HG02678 (cell line): ENCODE data around the gene AKT2.
"Not testable (repeated sequence)": the region's sequence is repeated elsewhere in the genome, so short reads cannot be mapped to it uniquely, and the experiment has no call there.

Experiments
- ATAC-seq: cut with Tn5 transposase; IDR thresholded peaks from one replicate; pipeline ENCODE4 v1.9.1; 2021; ENCODE audit warnings: mild to moderate bottlenecking, moderate library complexity; ENCODE audit not compliant: unreplicated experiment

AKT2 gene

DNA sequence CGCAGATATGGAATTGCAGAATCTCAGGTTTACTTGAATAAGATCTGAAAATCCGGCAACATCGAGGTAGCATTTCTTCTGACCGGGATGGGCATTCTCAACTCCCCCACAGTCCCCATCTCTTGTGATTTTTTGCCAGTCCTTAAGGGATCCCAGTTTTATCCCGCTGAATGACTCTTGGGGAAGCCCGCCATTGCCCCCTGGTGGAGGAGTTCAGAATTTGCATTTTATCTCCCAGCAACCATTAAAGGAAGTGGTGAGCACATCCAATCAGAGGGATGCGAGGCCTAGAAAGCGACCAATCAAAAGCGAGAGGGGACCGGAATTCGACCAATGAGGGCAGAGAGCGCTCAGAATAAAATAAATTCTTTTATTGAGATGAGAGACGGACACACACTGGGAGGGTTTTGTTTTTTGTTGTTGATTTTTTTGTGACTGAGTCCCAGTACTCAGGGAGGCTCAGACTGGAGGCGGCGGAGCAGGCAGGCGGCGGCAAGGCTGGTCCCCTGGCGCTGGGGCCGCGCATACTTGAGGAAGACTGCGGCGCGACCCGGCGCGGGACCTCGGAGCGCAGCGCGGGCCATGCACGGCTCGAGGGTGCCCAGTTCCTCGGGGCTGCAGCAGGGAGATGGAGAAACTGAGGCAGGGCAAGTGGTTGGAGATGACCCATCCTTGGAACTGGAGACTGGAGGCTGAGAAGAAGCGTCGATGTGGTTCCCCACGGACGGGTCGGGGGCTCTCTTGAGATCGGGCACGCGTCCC is 63.1 kb downstream of the AKT2 start:
- ATAC-seq, result no peak

DNA sequence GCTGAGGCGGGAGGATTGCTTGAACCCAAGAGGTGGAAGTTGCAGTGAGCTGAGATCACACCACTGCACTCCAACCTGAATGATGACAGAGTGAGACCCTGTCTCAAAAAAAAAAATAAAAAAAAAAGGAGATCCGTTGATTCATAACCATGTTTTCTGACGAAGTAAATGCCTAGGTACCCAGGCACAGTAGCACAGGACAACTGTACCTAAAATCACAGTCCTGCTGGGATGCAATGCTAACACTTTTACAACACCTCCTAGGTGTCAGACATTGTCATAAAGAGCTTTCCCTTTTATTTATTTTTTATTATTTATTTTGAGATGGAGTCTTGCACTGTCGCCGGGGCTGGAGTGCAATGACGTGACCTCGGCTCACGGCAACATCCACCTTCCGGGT is 64.5 kb downstream of the AKT2 start:
- no peak for ATAC-seq

DNA sequence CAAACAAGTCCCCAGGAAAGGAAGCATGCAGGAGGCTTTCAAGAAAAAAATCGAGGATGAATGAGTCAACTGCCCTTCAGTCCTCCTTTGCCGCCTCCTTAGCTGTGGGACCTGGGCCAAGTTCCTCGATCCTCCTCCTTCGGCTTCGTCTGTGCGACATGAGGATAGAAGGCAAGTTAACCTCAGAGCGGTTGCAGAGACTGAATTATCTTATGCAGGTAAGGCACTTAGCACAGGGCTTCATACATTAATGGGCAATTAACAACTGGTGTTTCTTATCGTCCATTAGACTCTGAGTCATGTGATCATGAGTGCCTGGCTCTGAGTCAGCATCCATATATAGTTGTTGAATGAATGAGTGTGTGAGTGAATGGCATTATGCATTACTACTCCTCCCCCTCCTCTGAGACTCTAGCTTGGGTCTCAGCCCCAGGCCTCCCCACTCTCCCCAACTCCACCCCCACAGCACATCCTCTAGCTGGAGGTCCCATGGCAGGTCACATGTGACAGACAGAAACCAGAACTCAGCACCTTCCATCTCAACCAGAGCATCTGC is 65.3 kb downstream of the AKT2 start:
- no peak for ATAC-seq

DNA sequence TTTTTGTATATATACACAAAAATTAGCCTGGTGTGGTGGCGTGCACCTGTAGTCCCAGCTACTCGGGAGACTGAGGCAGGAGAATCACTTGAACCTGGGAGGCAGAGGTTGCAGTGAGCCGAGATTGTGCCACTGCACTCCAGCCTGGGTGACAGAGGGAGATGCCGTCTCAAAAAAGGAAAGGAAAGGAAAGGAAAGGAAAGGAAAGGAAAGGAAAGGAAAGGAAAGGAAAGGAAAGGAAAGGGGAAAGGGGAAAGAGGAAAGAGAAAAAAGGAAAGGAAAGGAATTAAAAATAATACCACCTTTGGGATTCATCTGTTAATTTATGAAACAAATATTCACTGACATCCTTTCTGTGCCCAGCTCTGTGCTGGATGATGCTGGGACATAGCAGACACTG is 66.1 kb downstream of the AKT2 start:
- not testable (repeated sequence) for ATAC-seq

DNA sequence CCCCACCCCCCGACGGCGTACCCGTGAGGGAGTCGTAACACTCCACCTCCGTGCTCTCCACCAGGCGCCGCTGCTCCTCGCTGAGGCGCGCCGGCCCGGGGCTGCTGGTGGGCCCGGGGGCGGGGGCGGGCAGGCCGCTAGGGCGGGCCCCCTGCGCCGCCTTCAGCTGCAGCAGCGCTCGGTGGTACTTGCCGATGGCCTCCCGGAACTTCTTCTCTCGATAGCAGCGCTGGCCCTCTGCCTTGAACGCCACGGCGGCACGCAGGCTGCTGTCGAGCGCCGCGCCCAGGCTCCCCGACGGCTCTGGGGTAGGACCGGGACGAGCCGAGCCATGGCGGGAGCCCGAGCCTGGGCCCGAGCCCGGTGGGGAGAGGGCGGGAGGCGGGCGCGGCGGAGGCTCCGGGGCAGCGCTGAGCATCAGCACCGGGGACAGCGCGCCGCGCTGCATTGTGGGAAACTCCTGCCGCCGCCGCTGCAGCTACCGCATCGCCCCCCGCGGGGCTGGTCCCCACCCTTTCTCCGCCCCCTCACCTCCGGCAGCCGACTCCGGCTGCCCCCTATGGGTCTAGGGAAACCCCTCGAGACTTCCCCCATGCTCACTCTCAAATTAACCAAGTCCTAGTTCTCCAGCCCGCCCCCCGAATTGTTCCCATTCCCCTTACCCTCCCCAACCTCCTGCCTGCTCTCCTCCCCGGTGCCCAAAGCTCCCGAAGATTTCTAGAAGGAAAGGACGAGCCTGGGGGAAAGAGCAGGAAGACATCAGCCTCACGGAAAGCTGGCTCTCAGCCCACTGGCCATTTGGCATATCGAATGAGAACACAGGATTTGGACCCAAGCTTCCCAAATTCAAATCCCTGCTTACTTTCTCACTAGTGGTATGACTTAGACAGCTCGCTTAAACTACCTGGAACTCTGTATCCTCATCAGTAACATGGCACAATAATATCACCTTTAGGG is 66.9 kb downstream of the AKT2 start, which contains the start of gene TTC9B:
TTC9B (minus strand) TSS at position 451 of the 957 bp plus-strand sequence; CDS start at position 448, 3 bp downstream.
- no peak for ATAC-seq

DNA sequence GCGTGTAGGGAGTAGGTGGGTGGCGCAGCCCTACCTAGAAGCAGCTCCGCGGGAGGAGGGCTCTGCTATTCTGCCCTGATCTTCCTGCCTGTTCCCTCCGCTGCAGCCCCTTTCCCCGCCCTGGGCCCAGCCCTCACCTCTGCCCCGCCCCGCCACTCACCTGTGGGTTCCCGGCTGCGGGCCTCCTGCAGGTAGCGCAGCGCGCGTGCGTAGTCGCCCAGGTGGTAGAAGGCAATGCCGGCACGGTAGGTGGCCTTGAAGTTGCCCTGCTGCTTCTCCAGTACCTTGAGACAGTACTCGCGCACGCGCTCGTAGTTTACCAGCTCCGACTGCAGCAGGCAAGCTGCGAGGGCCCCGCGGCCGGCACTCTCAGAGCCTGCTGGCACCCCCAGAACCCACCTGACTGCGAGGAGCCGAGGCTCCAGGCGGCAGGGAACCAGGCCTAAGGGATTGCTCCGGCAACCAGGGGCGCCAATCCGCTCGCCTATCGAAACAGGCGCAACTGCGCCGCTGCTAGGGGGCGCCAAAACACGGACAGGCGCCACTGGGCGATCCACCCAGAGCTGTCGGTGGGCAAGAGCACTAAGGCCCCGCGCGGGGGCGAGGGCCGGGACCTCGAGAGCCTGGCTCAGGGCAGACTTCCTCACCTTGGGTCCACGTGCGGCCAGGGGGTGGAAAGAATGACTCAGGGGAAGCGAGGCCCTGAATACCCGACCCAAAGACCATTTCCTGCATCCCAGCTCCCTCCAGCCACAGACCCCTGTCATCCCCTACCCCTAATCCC is 67.9 kb downstream of the AKT2 start:
- no peak for ATAC-seq

DNA sequence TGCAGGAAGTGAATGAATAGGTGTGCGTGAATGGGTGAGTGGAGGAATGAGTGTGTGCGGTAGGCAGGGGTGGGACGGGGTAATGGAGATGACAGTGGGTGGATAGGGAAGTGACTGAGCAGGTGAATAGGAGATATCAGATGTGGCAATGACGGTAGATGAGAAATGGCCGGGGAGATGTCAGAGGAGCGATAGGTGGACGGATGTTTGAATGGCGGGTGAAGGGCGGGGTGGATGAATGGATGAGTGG is 68.4 kb downstream of the AKT2 start:
- ATAC-seq, result no peak

DNA sequence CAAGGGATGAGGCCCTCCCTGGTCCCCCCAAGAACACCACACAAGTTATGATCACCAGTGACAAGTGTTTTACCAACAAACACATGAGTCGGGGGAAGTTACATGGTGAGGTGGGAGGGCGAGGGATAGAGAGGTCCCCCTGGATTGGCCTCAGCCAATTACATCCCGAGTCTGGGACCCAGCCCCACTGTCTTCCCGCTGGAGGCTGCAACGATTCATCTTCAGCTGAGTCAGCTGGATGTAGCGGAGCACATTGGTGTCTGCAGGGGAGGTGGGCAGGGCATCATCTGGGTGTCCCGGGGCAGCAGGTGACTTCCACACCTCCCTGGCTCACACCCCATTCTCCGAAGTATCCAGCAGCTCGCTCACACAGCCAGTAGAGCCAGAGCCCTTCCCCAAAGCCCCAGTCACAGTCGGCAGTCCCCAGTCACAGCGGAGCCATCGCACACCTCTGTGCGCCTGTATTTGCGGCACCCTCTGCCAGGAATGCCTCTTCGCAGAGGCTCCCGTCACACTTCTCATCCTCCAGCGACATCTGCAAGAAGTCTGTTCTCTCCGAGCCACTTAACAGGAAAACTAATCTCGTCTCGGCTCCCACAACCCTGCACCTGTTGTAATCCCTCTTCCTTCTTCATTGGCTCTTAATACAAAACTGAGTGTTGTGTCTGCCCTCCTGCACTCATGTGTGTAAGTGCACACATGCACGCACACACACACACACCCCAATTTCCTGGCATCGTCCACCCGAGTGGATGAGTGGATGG is 69.0 kb downstream of the AKT2 start:
- ATAC-seq, result no peak

DNA sequence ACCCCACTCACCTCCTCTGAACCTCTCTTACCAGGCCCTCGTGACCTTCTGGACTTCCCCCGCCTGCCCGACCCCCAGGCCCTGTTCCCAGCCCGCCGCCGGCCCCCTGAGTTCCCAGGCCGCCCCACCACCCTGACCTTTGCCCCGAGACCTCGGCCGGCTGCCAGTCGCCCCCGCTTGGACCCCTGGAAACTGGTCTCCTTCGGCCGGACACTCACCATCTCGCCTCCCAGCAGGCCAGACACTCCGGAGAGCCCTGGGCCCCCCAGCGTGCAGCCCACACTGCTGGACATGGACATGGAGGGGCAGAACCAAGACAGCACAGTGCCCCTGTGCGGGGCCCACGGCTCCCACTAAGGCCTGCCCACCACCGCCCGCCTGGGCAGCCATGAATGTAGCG is 70.2 kb downstream of the AKT2 start:
- no peak for ATAC-seq

DNA sequence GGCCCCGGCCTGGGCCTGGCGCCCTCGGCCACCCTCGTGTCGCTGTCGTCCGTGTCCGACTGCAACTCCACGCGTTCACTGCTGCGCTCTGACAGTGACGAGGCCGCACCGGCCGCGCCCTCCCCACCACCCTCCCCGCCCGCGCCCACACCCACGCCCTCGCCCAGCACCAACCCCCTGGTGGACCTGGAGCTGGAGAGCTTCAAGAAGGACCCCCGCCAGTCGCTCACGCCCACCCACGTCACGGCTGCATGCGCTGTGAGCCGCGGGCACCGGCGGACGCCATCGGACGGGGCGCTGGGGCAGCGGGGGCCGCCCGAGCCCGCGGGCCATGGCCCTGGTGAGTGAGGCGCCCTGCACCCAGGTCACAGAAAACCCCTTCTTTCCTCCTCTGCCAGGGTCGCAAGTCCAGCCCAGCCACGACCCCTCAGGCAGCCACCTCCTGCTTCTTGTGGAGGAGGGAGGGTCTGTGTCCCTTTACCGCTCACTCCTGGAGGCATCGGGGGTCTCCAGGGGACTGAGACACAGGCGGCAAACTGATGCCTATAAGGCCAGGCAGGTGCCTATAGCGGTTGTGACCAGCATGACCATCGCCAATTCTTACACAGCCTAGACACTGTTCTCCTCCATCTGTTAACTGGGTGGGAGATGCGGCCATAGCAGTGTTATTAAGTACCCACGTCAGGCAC is 71.1 kb downstream of the AKT2 start:
- ATAC-seq, result no peak

DNA sequence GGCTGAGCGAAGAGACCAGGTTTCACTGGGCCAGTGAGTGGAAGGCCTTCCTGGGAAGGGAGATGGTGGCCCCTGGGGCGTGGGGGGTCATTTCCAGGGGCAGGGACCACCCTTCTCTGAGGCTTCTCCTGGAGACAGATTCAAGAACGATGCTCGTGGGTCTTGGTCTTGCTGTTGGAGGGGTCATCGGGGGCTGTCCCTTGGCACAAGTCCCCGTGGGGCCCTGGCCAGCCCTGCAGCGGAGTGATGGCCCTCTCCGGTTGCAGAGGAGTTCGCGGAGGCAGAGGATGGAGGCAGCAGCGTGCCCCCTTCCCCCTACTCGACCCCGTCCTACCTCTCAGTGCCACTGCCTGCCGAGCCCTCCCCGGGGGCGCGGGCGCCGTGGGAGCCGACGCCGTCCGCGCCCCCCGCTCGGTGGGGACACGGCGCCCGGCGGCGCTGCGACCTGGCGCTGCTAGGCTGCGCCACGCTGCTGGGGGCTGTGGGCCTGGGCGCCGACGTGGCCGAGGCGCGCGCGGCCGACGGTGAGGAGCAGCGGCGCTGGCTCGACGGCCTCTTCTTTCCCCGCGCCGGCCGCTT is 71.8 kb downstream of the AKT2 start:
- ATAC-seq, result no peak

DNA sequence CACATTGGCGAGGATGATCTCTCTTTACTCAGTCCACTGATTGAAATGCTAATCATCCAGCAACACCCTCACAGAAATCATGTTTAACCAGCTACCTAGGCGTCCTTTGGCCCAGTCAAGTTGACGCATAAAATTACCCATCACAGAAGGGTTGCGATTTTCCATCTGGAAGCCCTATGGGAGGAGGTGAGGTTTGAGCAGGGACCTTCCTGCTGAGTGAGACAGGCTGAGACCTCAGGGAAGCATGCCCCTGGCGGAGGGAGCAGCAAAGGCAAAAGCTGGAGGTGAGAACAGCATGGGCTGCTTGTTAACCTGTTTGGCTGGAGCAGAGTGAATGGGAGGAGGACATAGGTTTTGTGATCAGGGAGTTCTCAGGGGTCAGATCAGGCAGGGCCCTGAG is 74.3 kb downstream of the AKT2 start:
- no peak for ATAC-seq

DNA sequence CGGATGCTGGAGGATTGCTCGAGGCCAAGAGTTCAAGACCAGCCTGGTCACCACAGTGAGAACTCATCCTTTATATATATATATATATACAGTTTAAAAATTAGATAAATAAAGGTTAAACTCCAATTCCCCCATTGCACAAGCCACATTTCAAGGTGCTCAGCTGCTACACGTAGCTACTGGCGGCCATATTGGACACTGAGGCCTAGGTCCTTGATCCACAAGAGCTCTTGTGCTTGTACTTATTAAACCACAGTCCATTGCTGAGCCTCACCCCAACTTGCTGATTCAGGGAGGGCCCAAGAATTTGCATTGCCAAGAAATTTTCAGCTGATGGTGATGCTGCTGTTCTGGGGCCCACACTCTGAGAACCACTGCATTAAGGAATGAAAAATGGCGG is 76.5 kb downstream of the AKT2 start:
- ATAC-seq, result no peak

DNA sequence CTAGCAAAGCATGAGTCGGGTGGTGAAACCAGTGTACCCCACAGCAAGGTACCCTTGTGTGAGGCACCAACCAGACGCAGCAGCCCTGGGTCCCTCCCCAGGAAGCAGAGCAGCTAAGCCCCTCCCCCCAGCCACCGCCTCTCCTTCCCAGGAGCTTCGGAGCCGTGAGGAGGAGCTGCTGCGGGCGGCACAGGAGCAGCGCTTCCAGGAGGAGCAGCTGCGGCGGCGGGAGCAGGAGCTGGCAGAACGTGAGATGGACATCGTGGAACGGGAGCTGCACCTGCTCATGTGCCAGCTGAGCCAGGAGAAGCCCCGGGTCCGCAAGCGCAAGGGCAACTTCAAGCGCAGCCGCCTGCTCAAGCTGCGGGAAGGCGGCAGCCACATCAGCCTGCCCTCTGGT is 79.4 kb downstream of the AKT2 start:
- no peak for ATAC-seq

DNA sequence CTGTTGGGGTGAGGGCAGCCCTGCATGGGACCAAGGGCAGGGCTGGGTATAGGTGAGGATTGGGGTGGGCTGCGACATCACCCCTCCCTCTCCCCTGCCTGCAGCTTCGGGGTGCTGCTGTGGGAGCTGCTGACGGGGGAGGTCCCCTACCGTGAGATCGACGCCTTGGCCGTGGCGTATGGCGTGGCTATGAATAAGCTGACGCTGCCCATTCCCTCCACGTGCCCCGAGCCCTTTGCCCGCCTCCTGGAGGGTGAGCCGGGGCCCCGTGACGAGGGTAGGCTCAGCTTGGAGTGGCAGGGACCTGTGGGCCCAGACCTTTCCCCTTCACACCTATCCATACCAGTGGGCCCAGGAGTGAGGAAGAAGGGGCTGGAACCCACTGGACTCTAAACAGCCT is 80.8 kb downstream of the AKT2 start:
- no peak for ATAC-seq

DNA sequence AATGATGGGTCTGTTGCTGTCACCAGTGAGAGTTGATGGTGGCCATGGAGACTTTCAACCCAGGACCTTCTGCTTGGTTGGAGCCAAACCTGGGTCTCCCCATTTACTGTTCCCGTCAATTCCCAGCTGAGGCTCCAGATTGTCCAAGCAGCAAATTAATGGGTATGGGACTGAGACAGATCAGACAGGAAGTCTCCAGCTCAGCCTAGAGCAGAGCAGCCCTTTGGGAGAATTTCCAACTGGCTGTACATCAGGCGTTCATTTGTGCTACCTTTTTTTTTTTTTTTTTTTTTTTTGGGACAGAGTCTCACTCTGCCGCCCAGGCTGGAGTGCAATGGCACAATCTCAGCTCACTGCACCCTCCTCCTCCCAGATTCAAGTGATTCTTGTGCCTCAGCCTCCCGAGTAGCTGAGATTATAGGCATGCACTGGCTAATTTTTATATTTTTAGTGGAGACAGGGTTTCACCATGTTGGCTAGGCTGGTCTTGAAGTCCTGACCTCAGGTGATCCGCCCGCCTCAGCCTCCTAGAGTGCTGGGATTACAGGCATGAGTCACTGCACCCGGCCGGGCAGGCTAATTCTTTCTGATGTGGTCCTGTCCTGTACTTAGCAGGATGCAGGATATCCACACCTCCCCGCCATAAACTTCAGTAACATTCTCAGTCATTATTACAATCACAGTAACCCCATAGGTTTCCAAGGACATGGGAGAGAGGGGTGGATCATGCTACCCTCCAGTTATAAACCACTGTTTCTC is 84.6 kb downstream of the AKT2 start:
- no peak for ATAC-seq

DNA sequence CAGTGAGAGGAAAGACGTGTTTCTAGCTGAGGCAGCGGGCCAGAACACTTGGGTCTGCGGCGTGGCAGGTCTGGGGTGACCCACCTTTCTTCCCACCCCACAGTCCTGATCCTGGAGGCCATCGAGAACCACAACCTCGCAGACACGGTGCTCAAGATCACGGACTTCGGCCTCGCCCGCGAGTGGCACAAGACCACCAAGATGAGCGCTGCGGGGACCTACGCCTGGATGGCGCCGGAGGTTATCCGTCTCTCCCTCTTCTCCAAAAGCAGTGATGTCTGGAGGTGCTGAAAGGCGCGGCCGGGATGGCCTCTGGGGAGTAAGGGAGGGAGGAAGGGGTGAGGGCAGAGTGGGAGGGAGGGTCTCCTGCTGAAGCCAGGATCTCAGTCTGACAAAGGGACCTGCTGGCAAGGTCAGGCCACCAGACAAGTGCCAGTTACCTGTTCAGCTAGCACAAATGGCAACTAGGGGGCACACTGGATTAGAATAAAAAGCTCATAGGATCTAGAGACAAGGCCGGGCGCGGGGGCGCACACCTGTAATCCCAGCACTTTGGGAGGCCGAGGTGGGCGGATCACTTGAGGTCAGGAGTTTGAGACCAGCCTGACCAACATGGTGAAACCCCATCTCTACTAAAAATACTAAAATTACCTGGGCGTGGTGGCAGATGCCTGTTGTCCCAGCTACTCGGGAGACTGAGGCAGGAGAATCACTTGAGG is 86.7 kb downstream of the AKT2 start:
- no peak for ATAC-seq

DNA sequence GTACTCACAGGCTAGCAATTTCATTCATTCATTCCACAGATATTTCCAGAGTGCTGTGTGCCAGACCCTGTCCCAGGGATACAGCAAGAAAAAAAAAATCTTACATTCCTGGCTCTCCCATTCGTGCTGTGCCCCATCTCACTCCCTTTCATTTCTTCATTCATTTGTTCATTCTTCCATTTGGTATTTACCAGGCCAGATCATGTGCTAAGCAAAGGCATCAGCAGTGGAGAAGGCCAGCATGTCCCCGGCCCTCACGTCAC is 91.6 kb downstream of the AKT2 start:
- no peak for ATAC-seq
